Mesodermal cell (in vitro differentiated cells): ENCODE data around the gene ZNF385C.

Experiments used
- H3K27ac ChIP-seq: 2 replicates; pipeline ENCODE4 v1.7.0; 2013; ENCODE audit warnings: mild to moderate bottlenecking, low read depth, low read length, moderate library complexity; ENCODE audit not compliant: severe bottlenecking
- H3K36me3 ChIP-seq: 2 replicates; pipeline ENCODE4 v1.7.1; 2013; ENCODE audit warnings: mild to moderate bottlenecking, low read length, moderate library complexity; ENCODE audit not compliant: control insufficient read depth, insufficient read depth
- H3K4me1 ChIP-seq: one replicate; pipeline ENCODE4 v1.7.1; 2013; ENCODE audit warnings: mild to moderate bottlenecking, low read length; ENCODE audit not compliant: insufficient read depth, control insufficient read depth, poor library complexity, severe bottlenecking
- H3K4me3 ChIP-seq: 2 replicates; pipeline ENCODE4 v1.7.0; 2013; ENCODE audit warnings: low read length, control low read depth, mild to moderate bottlenecking; ENCODE audit not compliant: insufficient read depth, poor library complexity, severe bottlenecking; ENCODE audit errors: extremely low read depth
- H3K9me3 ChIP-seq: 2 replicates; pipeline ENCODE4 v1.7.1; 2013; ENCODE audit warnings: mild to moderate bottlenecking, low read length, moderate library complexity; ENCODE audit not compliant: control insufficient read depth
- WGBS, 2 experiments: methylation state at CpG; one replicate each; pipeline ENCODE4 v1.1.5; 2013; ENCODE audit warnings: missing lambda C conversion rate in 2 of 2; ENCODE audit not compliant: insufficient coverage in 2 of 2; 5-methylcytosine and 5-hydroxymethylcytosine counted together

The ZNF385C gene

GRCh38 chr17:42072323-42073187 is 25.7 kb downstream of the ZNF385C start:
- no peaks in the 10 kb centered on the region for H3K9me3 ChIP-seq
- H3K36me3 ChIP-seq = no peaks in the 10 kb centered on the region
- H3K4me1 ChIP-seq = peaks cover 5% of the 10 kb centered on the region
- H3K4me3 ChIP-seq = peak overlapping the region; percentile 36
- WGBS, 2 experiments = 7 to 15% methylated on average over 19 to 60 of the region's 67 CpGs
- H3K27ac ChIP-seq = no peak overlapping the region

DNA sequence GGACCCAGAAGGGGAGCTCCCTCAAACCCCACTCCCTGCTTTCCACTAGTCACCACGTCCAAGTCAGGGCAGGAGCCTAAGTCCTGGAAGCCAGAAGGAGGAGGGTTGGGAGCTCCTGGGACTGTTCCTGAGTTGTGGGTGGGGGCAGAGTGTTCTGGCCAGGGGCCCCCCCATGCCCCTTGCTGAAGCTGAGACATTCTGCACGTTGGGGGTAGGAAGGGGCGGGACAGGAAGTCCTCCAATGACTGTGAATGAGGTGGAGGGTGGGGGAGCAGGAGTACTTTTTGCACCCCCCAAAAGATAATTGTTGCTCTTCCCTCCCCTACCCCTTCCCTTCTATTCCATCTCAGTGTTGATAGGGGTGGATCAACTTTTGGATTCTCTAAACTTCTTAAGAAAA is 26.5 kb downstream of the ZNF385C start:
- no peaks in the 10 kb centered on the region for H3K9me3 ChIP-seq
- H3K36me3 ChIP-seq = no peaks in the 10 kb centered on the region
- H3K27ac ChIP-seq = no peak overlapping the region
- WGBS, 2 experiments = no CpG with 5 or more reads among the region's 3 CpGs
- H3K4me3 ChIP-seq = peak overlapping the region; percentile 36
- H3K4me1 ChIP-seq = peaks cover 5% of the 10 kb centered on the region

- Histone ChIP-seq H3K4me1 (peaks cover 6% of the 10 kb centered on the region), H3K36me3 (no peaks in the 10 kb centered on the region), H3K27ac (no peak overlapping the region), H3K9me3 (no peaks in the 10 kb centered on the region), H3K4me3 (no peak overlapping the region)
- WGBS, 2 experiments = 89 to 100% methylated on average over 1 to 3 of the region's 3 CpGs
Measured at GRCh38 chr17:42068979-42069378, 29.3 kb downstream of the ZNF385C start.

GRCh38 chr17:42067371-42068091 is 30.7 kb downstream of the ZNF385C start:
- Histone ChIP-seq H3K36me3 (no peaks in the 10 kb centered on the region), H3K4me1 (peaks cover 14% of the 10 kb centered on the region), H3K9me3 (no peaks in the 10 kb centered on the region), H3K27ac (no peak overlapping the region), H3K4me3 (no peak overlapping the region)
- WGBS, 2 experiments = 52 to 62% methylated on average over 10 to 11 of the region's 12 CpGs

DNA sequence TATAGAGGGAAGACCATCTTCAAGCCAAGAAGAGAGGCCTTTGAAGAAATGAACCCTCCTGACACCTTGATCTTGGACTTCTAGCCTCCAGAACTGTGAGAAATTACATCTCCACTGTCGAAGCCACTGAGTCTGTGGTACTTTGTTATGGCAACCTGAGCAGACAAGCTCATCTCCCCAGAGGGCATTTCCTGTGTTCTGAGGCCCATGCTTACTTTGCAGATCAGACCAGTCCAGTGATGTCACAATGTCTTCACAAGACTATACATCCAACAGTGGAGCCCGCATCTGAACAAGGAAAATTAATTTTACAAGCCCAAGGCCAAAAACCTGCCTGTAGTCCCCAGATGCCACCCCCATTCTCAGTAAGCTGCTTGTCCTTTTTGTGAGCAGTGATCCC is 33.1 kb downstream of the ZNF385C start:
- H3K36me3 ChIP-seq = no peaks in the 10 kb centered on the region
- H3K27ac ChIP-seq = no peak overlapping the region
- WGBS, 2 experiments = 88 to 100% methylated on average over 2 of the region's 2 CpGs
- H3K4me3 ChIP-seq = no peak overlapping the region
- peaks cover 10% of the 10 kb centered on the region for H3K4me1 ChIP-seq
- H3K9me3 ChIP-seq = no peaks in the 10 kb centered on the region

GRCh38 chr17:42062681-42063080 is 35.6 kb downstream of the ZNF385C start:
- Histone ChIP-seq H3K36me3 (no peaks in the 10 kb centered on the region), H3K9me3 (no peaks in the 10 kb centered on the region), H3K27ac (no peak overlapping the region), H3K4me3 (no peak overlapping the region), H3K4me1 (peaks cover 10% of the 10 kb centered on the region)
- WGBS, 2 experiments = 92 to 95% methylated on average over 13 of the region's 14 CpGs

DNA sequence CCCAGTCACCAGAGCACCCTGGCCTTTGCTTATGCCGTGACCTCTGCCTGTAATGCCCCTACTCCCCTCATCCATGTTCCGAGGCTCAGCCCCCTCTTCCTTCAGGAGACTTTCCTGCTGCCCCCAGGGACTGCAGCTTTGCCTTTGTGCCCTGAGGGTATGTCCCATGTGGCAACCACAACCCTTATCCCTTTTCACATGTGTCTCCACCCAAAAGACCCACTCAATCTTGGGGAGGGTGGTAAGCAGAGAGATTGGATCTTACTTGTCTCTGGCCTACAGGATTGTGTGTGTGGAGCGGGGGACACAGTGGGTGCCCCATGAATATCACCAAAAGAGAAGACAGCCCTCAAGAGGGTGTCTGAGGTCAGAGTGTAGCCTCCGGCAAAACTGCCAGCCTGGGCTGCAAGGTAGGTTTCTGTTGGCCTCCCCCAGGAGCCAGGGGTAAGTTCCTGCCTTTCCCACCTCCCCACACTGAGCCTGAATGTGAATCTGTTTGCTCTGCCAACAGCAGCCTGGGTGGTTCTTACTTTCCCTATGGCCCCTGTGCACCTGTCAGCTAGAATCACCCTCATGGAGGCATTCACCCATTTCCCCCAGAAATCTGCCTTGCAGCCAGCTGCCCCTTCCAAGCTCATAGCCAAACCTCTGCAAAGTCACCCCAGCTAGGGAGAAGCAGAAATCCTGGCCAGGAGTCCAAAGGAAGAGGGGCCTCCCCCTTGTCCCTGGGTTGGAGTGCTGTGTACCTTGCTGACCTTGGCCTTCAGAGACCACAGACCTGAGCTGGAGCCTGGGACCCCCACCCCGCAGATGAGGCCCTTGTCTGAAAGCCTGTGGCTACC is 36.4 kb downstream of the ZNF385C start:
- H3K27ac ChIP-seq = no peak overlapping the region
- H3K36me3 ChIP-seq = no peaks in the 10 kb centered on the region
- H3K4me3 ChIP-seq = no peak overlapping the region
- 70% methylated on average over 5 of the region's 5 CpGs for WGBS, 2 experiments
- peaks cover 10% of the 10 kb centered on the region for H3K4me1 ChIP-seq
- no peaks in the 10 kb centered on the region for H3K9me3 ChIP-seq

GRCh38 chr17:42060231-42060630 is 38.0 kb downstream of the ZNF385C start:
- Histone ChIP-seq H3K27ac (no peak overlapping the region), H3K4me1 (peaks cover 16% of the 10 kb centered on the region), H3K4me3 (no peak overlapping the region), H3K36me3 (no peaks in the 10 kb centered on the region), H3K9me3 (no peaks in the 10 kb centered on the region)
- 92 to 95% methylated on average over 3 to 4 of the region's 4 CpGs for WGBS, 2 experiments

DNA sequence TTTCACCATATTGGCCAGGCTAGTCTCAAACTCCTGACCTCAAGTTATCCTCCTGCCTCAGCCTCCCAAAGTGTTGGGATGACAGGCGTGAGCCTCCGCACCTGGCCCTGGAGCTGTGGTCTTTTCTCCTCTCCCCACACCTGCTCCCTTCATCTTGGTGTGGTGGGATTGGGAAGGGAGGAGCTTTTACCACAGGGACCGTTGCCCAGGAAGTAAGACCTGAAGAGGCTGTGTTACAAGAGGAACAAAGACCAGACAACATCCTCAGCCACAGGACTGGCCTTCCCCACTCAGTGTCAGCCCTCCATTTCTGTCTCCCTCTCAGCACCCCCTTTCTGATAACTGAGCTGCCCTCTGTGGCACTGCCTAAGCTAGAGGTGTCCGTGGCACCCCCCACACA is 38.5 kb downstream of the ZNF385C start:
- H3K4me3 ChIP-seq = no peak overlapping the region
- H3K4me1 ChIP-seq = peaks cover 20% of the 10 kb centered on the region
- no peaks in the 10 kb centered on the region for H3K9me3 ChIP-seq
- H3K27ac ChIP-seq = no peak overlapping the region
- H3K36me3 ChIP-seq = no peaks in the 10 kb centered on the region
- 100% methylated on average over 1 of the region's 4 CpGs; no CpG with 5 or more reads in 1 of the 2 experiments for WGBS, 2 experiments

- 85 to 89% methylated on average over 7 of the region's 7 CpGs for WGBS, 2 experiments
- no peaks in the 10 kb centered on the region for H3K9me3 ChIP-seq
- no peak overlapping the region for H3K27ac ChIP-seq
- no peaks in the 10 kb centered on the region for H3K36me3 ChIP-seq
- peaks cover 15% of the 10 kb centered on the region for H3K4me1 ChIP-seq
- H3K4me3 ChIP-seq = no peak overlapping the region
Measured at GRCh38 chr17:42058063-42058462, 40.2 kb downstream of the ZNF385C start.
